ENCODE results near the gene FANCI.
A peak's percentile ranks its signal among the peaks of the same experiment; 100 is the strongest.

Gene FANCI

DNA sequence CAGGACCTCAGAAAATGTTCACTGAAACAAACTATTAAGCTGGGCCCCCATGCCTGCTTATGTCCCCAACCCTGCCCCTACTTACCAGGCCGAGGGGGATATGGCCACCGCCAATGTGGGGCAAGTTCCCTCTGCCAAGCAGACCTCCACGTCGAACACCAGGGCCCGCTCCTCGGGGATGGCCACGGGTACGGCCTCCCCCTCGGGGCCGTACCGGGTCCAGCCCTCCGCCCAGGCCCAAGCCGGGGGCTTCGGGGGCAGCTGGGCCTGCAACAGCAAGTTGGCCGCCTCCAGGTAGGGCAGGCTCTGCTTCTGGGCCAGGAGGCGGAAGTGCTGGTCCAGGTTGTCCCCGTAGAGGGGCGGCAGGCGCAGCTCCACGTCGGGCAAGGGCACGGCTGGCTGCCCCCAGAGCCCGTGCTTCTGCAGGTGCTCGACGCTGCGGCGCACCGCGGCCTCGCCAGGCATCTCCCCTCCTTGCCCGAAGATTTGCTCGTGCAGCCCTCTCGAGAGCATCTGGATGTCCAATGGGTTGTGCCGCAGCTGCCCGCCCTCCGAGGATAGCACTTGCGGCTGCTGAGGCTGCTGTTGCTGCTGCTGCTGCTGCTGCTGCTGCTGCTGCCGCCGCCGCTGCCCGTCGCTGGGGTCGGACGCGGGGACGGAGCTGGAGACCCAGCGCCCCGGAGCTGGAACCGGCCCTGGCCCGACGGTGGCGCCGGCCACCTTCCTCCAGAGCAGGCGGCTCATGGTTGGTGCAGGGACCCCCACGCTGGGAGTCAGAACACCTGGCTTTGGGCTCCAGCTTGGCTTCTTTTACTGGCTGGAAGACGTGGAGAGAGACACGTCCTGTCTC lies 89.5 kb downstream of the FANCI start:
- TF ChIP-seq, protein P1, sequence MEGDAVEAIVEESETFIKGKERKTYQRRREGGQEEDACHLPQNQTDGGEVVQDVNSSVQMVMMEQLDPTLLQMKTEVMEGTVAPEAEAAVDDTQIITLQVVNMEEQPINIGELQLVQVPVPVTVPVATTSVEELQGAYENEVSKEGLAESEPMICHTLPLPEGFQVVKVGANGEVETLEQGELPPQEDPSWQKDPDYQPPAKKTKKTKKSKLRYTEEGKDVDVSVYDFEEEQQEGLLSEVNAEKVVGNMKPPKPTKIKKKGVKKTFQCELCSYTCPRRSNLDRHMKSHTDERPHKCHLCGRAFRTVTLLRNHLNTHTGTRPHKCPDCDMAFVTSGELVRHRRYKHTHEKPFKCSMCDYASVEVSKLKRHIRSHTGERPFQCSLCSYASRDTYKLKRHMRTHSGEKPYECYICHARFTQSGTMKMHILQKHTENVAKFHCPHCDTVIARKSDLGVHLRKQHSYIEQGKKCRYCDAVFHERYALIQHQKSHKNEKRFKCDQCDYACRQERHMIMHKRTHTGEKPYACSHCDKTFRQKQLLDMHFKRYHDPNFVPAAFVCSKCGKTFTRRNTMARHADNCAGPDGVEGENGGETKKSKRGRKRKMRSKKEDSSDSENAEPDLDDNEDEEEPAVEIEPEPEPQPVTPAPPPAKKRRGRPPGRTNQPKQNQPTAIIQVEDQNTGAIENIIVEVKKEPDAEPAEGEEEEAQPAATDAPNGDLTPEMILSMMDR (IDR thresholded peaks at IDR 0.05; ENCODE audit: control insufficient read depth, insufficient read depth, low read depth, low read length, missing control alignments) = no peak
- peak overlapping the region; percentile 63 for H3K4me3 ChIP-seq (ENCODE audit: control insufficient read depth, low read depth, low read length)
- DNase-seq (ENCODE audit: low read depth) = no peak

DNA sequence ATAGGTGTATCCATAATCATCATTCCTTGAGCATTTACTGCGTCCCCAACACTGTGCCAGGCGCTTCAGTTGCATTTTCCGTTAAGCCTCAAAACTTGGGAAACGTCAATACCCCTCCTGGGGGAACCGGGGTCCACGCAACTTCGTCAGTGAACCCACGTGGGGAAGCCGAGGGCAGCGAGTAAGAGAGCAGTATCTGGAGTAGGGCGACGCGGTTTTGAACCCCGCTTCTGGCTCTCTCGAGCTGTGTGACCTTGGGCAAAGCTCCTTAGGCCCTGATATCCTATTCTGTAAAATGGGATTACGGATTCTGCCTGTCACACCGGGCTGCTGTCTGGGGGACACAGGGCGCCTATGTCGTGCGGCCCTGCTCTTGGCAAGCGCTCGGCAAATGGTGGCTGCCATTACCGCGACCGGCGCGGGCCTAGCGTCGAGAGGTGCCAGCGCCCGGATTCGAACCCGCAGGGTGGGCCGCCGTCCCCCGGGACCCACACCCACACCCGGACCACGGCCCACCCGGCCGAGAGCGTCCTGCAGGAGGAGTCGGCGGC lies 90.3 kb downstream of the FANCI start:
- DNase-seq (ENCODE audit: low read depth) = no peak
- TF ChIP-seq, protein P1 (IDR thresholded peaks at IDR 0.05; ENCODE audit: control insufficient read depth, insufficient read depth, low read depth, low read length, missing control alignments) = no peak
- H3K4me3 ChIP-seq (ENCODE audit: control insufficient read depth, low read depth, low read length) = peak overlapping the region; percentile 63

DNA sequence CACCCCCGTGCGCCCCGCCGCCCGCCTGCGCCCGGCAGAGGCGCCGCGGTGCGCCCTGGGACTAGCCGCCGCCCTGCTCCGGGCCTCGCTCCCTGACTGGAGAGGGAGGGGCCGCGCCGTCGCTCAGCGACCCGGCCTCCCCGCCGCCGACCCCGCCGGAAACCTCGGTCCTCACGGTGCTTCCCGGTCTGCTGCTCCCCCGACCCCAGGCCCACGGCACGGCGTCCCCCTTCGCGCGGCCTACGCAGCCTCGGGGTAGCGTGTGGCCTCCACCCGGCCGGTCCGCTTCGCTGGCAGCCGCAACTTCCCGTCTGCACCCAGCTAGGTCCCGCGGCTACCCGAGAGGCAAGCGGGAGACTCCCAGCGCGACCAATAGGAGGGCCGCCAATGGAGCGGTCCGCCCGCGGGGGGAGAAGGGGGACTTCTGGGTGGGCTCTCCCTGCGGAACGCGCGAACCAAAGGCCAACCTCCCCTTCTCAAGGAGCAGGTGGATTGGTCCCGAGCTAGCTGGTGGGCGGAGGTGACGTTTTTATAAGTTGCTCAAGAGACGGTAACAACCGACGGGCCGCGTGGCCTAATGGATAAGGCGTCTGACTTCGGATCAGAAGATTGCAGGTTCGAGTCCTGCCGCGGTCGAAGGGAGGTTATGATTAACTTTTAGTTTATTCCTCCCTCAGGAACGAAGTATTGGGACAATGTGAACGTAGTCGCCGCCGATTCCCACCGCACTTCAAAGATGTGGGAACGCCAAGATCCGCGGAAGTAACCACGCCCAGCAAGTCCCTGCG lies 90.9 kb downstream of the FANCI start, which contains the start of gene POLG:
TSS of gene POLG (minus strand) at position 315 of the 788 bp plus-strand sequence. CDS start 1,070 bp downstream, outside the sequence.
- H3K4me3 ChIP-seq (ENCODE audit: control insufficient read depth, low read depth, low read length) = peak within 1 kb of the TSS; percentile 63
- TF ChIP-seq, protein P1 (IDR thresholded peaks at IDR 0.05; ENCODE audit: control insufficient read depth, insufficient read depth, low read depth, low read length, missing control alignments) = no peak
- DNase-seq (ENCODE audit: low read depth) = peak; percentile 98

DNA sequence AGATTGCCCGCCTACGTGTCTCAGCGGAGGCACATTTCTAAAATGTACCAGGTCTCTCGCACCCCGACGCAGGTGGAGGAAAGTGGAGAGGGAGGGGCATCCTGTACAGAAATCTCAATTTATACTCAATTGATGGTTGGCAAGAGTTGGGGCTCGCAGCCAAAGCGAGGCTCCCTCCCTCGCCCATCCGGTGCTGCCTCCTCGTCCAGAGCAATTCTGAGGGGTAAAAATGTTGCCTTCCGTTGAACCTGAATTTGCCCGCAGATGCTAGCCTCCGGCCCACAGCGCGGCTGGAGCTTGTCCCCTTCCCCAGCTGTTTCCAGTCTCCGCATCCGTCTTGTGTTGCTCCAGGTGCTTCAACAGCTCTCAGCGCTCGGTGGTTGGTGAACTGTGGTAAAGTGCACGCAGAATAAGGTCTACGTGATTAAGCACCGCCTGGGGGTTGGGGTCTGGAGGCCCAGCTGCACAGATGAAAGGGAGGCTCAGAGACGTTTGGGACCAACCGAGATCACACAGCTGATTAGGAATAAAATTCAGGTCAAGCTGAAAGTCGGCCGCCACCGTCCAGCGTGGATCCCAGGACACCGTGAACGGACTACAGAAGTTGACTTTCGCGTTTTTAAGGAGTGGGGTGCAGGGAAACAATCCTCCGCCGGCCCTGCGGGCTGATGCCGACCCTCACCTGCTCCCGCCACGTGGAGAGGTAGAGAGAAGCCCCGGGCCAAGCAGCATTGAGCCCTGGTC lies 91.7 kb downstream of the FANCI start:
- TF ChIP-seq, protein P1 (IDR thresholded peaks at IDR 0.05; ENCODE audit: control insufficient read depth, insufficient read depth, low read depth, low read length, missing control alignments) = no peak
- H3K4me3 ChIP-seq (ENCODE audit: control insufficient read depth, low read depth, low read length) = peak overlapping the region; percentile 29
- no peak for DNase-seq (ENCODE audit: low read depth)

- no peak overlapping the region for H3K4me3 ChIP-seq (ENCODE audit: control insufficient read depth, low read depth, low read length)
- TF ChIP-seq, protein P1 (IDR thresholded peaks at IDR 0.05; ENCODE audit: control insufficient read depth, insufficient read depth, low read depth, low read length, missing control alignments) = no peak
- no peak for DNase-seq (ENCODE audit: low read depth)
Observed at GRCh38 chr15:89338036-89338435, 94.3 kb downstream of the FANCI start.

DNA sequence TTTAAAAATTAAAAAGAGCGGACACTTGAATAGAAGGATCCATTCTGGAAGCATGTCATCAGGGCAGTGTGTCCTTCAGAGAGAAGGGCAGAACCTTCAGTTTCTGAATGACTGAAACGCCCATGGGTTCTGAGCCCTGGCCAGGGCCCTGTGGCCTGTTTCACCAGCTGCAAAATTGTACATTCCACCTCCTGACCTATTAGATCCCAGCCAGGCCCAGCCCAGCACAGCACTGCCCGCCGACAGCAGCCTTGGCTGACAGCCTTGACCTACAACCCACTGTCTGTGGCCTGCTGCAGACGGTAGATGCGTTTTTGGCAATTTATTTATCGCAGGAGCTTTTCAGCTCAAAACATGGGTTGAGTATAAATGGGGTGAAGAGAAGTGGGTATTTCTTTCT lies 96.8 kb downstream of the FANCI start:
- no peak overlapping the region for H3K4me3 ChIP-seq (ENCODE audit: control insufficient read depth, low read depth, low read length)
- DNase-seq (ENCODE audit: low read depth) = no peak
- TF ChIP-seq, protein P1 (IDR thresholded peaks at IDR 0.05; ENCODE audit: control insufficient read depth, insufficient read depth, low read depth, low read length, missing control alignments) = no peak
